HUES6 (cell line): ENCODE results near the gene P3H2.

Source experiments
- H3K27ac ChIP-seq: 2 replicates; pipeline ENCODE4 v1.7.0; 2013; ENCODE audit warnings: low read depth, mild to moderate bottlenecking, low read length, inconsistent platforms
- H3K27me3 ChIP-seq: 2 replicates; pipeline ENCODE4 v1.6.1; 2013; ENCODE audit warnings: low read length; ENCODE audit not compliant: control insufficient read depth, insufficient read depth
- H3K36me3 ChIP-seq: 2 replicates; pipeline ENCODE4 v1.6.1; 2013; ENCODE audit warnings: low read length; ENCODE audit not compliant: control insufficient read depth, insufficient read depth
- H3K4me1 ChIP-seq: 2 replicates; pipeline ENCODE4 v1.6.1; 2013; ENCODE audit warnings: low read length; ENCODE audit not compliant: control insufficient read depth, insufficient read depth
- H3K4me3 ChIP-seq: 2 replicates; pipeline ENCODE4 v1.5.1; 2013; ENCODE audit warnings: low read depth, low read length
- H3K9ac ChIP-seq: one replicate; pipeline ENCODE4 v1.6.1; 2013; ENCODE audit warnings: mild to moderate bottlenecking, low read length
- H3K9me3 ChIP-seq: 2 replicates; pipeline ENCODE4 v1.6.1; 2013; ENCODE audit warnings: low read depth, low read length; ENCODE audit not compliant: control insufficient read depth, insufficient read depth

The P3H2 gene

DNA sequence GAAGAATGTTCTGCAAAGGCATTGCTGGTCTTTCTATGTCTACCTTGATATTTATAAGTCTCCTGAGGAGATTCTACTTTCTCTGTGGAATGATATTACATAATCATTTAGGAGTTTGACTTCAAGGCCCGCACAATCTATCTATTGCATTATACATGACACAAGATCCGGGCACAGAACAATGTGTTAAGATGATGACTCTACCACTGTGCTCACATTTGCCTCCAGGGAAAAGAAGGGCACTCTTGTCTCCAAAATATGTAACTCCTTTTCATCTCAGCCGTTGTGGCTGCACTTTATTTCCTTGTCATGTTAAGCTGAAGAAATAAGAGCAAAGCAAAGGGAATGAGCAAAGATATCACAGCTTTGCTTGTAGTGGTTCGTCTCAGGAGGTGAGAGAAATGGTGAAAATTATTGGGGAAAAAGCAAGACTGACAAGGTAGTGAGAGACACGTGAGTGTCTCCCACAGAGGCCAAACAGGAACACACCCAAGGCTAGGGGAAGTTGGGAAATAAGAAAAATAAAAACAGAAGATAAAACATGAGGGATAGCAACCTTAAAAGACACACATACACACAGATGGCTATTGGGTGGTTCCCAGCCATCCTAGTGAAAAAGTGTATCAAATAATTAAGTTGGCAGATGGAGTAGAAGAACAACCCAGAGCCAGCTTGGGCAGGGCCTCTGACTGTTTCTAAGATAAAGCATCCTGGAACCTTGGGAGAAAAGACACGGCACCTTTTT is 184.3 kb downstream of the P3H2 start:
- H3K36me3 ChIP-seq: no peaks in the 10 kb centered on the region
- H3K4me1 ChIP-seq: peaks cover 11% of the 10 kb centered on the region; the same call in 1 of the 2 replicates
- peaks cover 5% of the 10 kb centered on the region; the same call in 1 of the 2 replicates for H3K9me3 ChIP-seq
- no peak overlapping the region for H3K9ac ChIP-seq
- H3K27ac ChIP-seq: no peak overlapping the region
- H3K27me3 ChIP-seq: no peaks in the 10 kb centered on the region
- H3K4me3 ChIP-seq: no peak overlapping the region

DNA sequence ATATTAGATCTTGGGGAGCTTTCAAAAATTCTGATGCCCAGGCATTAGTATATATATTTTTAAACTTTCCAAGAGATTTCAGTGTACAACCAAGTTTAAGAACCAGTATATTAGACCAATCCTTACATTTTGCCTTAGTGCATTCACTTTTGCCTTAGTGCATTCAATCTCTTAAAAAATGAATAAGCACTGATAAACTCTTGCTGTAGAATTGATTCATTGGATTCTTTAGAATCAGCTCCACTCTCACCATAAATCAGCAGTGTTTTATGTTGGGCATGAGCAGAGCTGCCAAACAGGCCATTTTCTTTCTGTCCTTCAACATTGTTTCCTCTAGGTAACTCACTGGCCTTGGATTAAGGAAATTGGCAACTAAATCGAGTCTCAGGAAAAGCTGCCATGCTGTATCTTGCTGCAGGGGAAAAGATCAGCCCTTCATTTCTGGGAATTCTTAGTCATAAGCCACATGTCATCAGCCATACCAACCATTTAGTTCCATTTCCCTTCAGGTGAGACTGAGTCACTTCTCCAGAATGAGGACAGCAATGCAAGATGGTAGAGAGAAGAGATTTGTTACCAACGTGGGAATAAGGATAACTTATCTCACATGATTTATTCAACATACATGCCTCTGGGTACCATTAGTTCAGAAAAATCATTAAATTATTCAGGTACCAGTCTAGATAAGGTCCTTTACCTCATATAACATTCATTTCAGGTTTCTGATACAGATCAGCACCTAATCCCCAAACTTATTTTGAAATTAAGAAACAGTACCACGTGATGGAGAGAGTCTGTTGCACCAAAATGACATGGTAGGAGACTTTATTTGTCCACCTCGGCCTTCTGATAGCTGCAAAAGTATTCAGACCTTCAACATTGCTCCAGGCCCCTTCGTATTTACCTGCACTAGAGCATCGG is 192.5 kb downstream of the P3H2 start:
- Histone ChIP-seq H3K36me3 (no peaks in the 10 kb centered on the region), H3K27ac (no peak overlapping the region), H3K27me3 (no peaks in the 10 kb centered on the region), H3K4me1 (no peaks in the 10 kb centered on the region), H3K4me3 (no peak overlapping the region), H3K9me3 (no peaks in the 10 kb centered on the region), H3K9ac (no peak overlapping the region)

DNA sequence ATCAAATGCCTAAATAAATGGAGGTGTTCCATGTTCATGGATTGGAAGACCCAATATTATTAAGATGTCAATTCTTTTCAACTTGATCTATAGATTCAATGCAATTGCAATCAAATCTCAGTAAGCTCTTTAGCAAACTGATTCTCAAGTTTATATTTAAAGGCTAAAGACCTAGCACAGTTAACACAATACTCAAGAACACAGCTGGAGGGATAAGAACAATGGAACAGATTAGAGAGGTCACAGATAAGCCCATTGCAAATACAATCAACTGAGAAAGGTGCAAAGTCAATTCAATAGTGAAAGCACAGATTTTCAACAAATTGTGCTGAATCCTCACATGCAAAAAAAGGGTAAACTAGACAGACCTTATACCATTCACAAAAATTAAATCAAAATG is 198.9 kb downstream of the P3H2 start:
- Histone ChIP-seq H3K4me3 (no peak overlapping the region), H3K36me3 (no peaks in the 10 kb centered on the region), H3K9me3 (0 out of 2 replicates have a peak, but pooled peaks cover 2% of the 10 kb centered on the region), H3K9ac (no peak overlapping the region), H3K27ac (no peak overlapping the region), H3K27me3 (no peaks in the 10 kb centered on the region), H3K4me1 (peaks cover 6% of the 10 kb centered on the region; the same call in 1 of the 2 replicates)

DNA sequence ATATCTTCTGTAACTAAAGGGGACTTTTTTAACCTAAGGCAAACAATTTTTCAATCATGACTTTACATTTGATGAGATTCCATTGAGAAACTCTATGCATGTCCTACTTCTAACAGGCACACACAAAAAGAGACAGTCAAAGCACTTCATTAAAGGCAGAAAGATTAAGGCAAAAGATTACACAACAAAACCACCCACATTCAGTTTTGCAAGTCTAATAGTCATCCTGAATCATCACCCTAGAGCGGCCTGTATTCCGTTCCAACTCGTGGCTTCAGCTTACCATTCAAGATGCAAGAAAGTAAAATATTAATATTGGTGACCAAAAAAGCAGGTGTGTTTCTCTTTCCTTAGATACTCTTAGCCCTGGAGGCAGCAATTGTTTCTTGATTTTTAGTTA is 205.9 kb downstream of the P3H2 start:
- Histone ChIP-seq H3K9ac (no peak overlapping the region), H3K4me3 (no peak overlapping the region), H3K27me3 (no peaks in the 10 kb centered on the region), H3K4me1 (peaks cover 6% of the 10 kb centered on the region; the same call in 1 of the 2 replicates), H3K27ac (no peak overlapping the region), H3K9me3 (no peaks in the 10 kb centered on the region), H3K36me3 (no peaks in the 10 kb centered on the region)

DNA sequence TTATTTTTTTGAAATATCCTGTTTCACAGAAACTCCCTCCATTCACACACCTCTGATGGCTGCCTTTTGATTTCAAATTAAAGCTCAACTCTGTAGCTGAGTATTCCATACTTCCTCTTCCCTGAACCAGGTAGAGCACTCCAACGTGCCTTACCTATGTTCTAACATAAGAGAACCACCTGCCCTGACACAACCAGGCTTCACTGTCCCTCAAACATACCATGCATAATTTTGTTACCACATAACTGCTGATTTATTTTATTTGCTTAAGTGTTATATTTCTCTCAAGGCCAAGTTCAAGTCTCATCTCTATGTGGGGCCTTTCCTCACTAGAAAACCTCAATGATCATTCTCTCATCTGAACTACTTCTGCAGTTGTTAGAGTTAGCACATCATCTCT is 209.7 kb downstream of the P3H2 start:
- H3K9me3 ChIP-seq: no peaks in the 10 kb centered on the region

DNA sequence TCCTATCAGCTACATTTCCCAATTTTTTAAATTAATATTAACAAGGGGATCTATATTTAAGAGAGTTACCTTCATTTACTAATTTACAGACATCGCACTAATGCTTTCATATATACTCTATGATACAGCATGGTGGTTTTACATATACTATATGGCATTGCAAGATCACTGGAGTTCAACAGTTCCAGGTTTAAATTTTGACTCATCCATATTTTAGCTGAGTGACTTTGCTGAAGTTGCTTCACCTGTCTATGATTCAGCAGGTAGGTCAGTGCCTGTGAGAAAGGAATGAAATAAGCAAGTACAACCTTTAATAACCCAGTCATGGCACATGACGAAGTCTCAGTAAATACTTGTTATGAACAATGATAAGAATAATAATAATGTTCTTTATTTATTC is 211.1 kb downstream of the P3H2 start:
- no peak overlapping the region for H3K27ac ChIP-seq
- H3K9me3 ChIP-seq: no peaks in the 10 kb centered on the region
- H3K27me3 ChIP-seq: no peaks in the 10 kb centered on the region
- H3K4me1 ChIP-seq: peaks cover 4% of the 10 kb centered on the region; the same call in 1 of the 2 replicates
- no peaks in the 10 kb centered on the region for H3K36me3 ChIP-seq
- H3K4me3 ChIP-seq: no peak overlapping the region
- H3K9ac ChIP-seq: no peak overlapping the region

More for the DNA sequence above, 209.7 kb downstream of the P3H2 start:
- no peaks in the 10 kb centered on the region for H3K27me3 ChIP-seq
- no peak overlapping the region for H3K9ac ChIP-seq
- no peak overlapping the region for H3K27ac ChIP-seq
- peaks cover 4% of the 10 kb centered on the region; the same call in 1 of the 2 replicates for H3K4me1 ChIP-seq
- H3K36me3 ChIP-seq: no peaks in the 10 kb centered on the region
- no peak overlapping the region for H3K4me3 ChIP-seq

DNA sequence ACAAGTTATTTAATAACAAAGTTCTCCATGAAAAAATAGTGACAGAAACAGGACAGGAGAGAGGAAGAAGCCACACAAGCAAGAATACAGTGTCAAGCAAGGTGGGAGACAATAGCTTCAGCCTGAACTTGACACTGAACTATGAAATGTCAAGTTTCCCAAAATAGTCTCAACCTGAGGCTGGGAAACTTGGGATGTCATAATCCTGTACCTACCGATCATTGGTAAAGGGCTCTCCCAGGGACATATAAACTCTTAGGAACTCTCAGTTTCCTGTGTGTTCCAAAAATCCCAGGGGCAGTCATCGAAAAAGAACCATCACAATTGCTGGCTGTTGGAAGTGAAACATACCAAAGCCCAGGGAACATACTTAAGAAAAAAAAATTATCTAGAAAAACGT is 211.6 kb downstream of the P3H2 start:
- no peak overlapping the region for H3K4me3 ChIP-seq

DNA sequence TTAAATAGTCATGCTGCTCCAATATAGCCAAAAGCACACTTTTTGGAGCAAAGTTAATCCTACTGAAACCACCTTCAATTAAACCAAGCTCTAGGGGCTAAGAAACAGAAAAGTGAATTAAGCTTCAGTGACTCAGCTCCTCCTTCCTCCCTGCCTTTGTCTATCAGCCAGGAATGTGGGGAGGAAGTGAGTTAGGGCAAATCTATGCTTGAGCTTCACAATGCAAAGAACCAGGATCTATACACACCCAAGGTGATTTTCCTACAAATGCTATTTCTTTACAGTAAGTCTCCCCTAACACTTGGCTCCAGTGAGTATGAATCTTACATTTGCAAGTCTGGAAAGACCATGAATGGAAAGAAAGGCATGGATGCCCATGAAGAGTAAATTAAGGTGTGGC is 212.1 kb downstream of the P3H2 start:
- no peaks in the 10 kb centered on the region for H3K36me3 ChIP-seq
- H3K27me3 ChIP-seq: no peaks in the 10 kb centered on the region
- no peak overlapping the region for H3K4me3 ChIP-seq
- H3K27ac ChIP-seq: no peak overlapping the region
- H3K4me1 ChIP-seq: peaks cover 4% of the 10 kb centered on the region; the same call in 1 of the 2 replicates
- H3K9me3 ChIP-seq: no peaks in the 10 kb centered on the region
- H3K9ac ChIP-seq: no peak overlapping the region

More for the DNA sequence above, 211.6 kb downstream of the P3H2 start:
- Histone ChIP-seq H3K36me3 (no peaks in the 10 kb centered on the region), H3K9me3 (no peaks in the 10 kb centered on the region), H3K9ac (no peak overlapping the region), H3K4me1 (peaks cover 4% of the 10 kb centered on the region; the same call in 1 of the 2 replicates), H3K27ac (no peak overlapping the region), H3K27me3 (no peaks in the 10 kb centered on the region)

DNA sequence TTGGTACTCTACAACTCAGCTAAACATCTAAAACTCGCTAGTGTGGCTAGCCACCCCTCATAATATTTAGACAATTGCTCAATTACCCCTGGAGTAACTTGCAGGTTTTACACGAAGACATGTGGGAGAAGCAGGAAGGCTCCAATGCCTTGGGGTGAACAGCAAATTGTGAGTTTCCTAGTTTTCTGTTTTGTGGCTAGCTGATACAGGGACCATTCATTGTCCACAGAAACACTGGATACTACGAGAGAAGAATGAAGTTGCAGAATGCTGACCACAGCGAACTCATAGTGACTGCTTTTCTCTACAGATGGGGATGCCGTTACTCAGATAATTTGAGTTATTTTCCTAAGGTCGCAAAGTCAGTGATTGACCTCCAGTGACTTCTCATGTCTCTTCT is 212.9 kb downstream of the P3H2 start:
- Histone ChIP-seq H3K9ac (no peak overlapping the region), H3K27me3 (no peaks in the 10 kb centered on the region), H3K4me1 (peaks cover 7% of the 10 kb centered on the region; the same call in 1 of the 2 replicates), H3K27ac (no peak overlapping the region), H3K9me3 (no peaks in the 10 kb centered on the region), H3K4me3 (no peak overlapping the region), H3K36me3 (no peaks in the 10 kb centered on the region)
